ENCODE data around the gene RXRA.

- TF ChIP-seq CTCF (IDR thresholded peaks at IDR 0.05) (no peak), POLR2AphosphoS5 (IDR thresholded peaks at IDR 0.05; ENCODE audit: insufficient read depth in 1 of 2, low read depth in 1 of 2) (no peak)
Measured at GRCh38 chr9:134445000-134445399, 118.7 kb downstream of the RXRA start.

Data from vagina (tissue), 2 donors.